Karpas-422 (cell line): ENCODE measurements around the gene RELCH. TPM values are rescaled to one million over a fixed set of nuclear protein-coding genes. Genes with fewer than 3 reads are reported as not detected.

Experiments used
- DNase-seq: peaks from one replicate; pipeline ENCODE4 v3.0.0-alpha.2; 2015
- H2AFZ ChIP-seq: fragments of 200-600 bp; sonication (generic); 2 replicates; pipeline ENCODE4 v1.6.1; 2014; ENCODE audit warnings: antibody characterized with exemption, low read length, mixed read lengths
- H3K27ac ChIP-seq: fragments of 200-600 bp; sonication (generic); 2 replicates; pipeline ENCODE4 v1.5.1; 2014; ENCODE audit warnings: mild to moderate bottlenecking, low read length, moderate library complexity
- H3K27me3 ChIP-seq: fragments of 200-600 bp; sonication (generic); 2 replicates; pipeline ENCODE4 v1.6.1; 2014; ENCODE audit warnings: low read length, mixed read lengths
- H3K36me3 ChIP-seq: fragments of 200-600 bp; sonication (generic); 2 replicates; pipeline ENCODE4 v1.6.1; 2014; ENCODE audit warnings: low read length, mixed read lengths; ENCODE audit not compliant: insufficient read depth
- H3K4me1 ChIP-seq: fragments of 200-600 bp; sonication (generic); 2 replicates; pipeline ENCODE4 v1.6.1; 2014; ENCODE audit warnings: mild to moderate bottlenecking, low read length, mixed read lengths
- H3K4me2 ChIP-seq: fragments of 200-600 bp; sonication (generic); 2 replicates; pipeline ENCODE4 v1.6.1; 2014; ENCODE audit warnings: low read length, low read depth, mild to moderate bottlenecking; ENCODE audit not compliant: poor library complexity, severe bottlenecking
- H3K4me3 ChIP-seq: fragments of 200-600 bp; sonication (generic); 2 replicates; pipeline ENCODE4 v1.5.1; 2014; ENCODE audit warnings: mild to moderate bottlenecking, antibody characterized with exemption, low read length, mixed read lengths
- H3K79me2 ChIP-seq: fragments of 200-600 bp; sonication (generic); 2 replicates; pipeline ENCODE4 v1.6.1; 2014; ENCODE audit warnings: mild to moderate bottlenecking, low read length, mixed read lengths
- H3K9ac ChIP-seq: fragments of 200-600 bp; sonication (generic); 2 replicates; pipeline ENCODE4 v1.6.0; 2014; ENCODE audit warnings: low read length
- H3K9me2 ChIP-seq: fragments of 200-600 bp; sonication (generic), shearing (Covaris generic); replicated peaks from 2 replicates; pipeline ENCODE4 v1.6.0; 2014; ENCODE audit warnings: mild to moderate bottlenecking, low read length, moderate library complexity; ENCODE audit not compliant: insufficient read depth
- H3K9me3 ChIP-seq: fragments of 300-700, 200-600 bp; sonication (generic); 2 replicates; pipeline ENCODE4 v1.6.1; 2014; ENCODE audit warnings: low read length, mixed read lengths
- H4K20me1 ChIP-seq: fragments of 200-600 bp; sonication (generic); 2 replicates; pipeline ENCODE4 v1.6.1; 2014; ENCODE audit warnings: mild to moderate bottlenecking, antibody characterized with exemption, low read length, low read depth; ENCODE audit not compliant: insufficient read depth
- total RNA-seq: library from RNA; depleted of rRNA; stranded (reverse); fragments of >200 nt; shearing (Covaris generic); gene quantifications from 2 replicates; pipeline ENCODE4 v1.2.3, GENCODE V29; 2014; ENCODE audit warnings: low replicate concordance

Gene RELCH
- total RNA-seq, 1 experiment from 2014 or later, result 91.9 TPM

GRCh38 chr18:62210138-62210537, 23.1 kb downstream of the RELCH start:
- H3K79me2 ChIP-seq, result peaks cover 93% of the 10 kb centered on the region

GRCh38 chr18:62211325-62211828, 24.3 kb downstream of the RELCH start:
- Histone ChIP-seq H3K4me3 (no peak overlapping the region), H3K4me2 (no peak overlapping the region), H3K27me3 (no peaks in the 10 kb centered on the region), H3K4me1 (peaks cover 5% of the 10 kb centered on the region), H3K79me2 (peaks cover 93% of the 10 kb centered on the region), H3K9me3 (no peaks in the 10 kb centered on the region), H3K27ac (no peak overlapping the region), H3K9me2 (no peaks in the 10 kb centered on the region), H3K9ac (no peak overlapping the region), H4K20me1 (no peaks in the 10 kb centered on the region), H2AFZ (no peak overlapping the region), H3K36me3 (peaks cover 62% of the 10 kb centered on the region)
- no peak for DNase-seq

More at GRCh38 chr18:62210138-62210537, 23.1 kb downstream of the RELCH start:
- Histone ChIP-seq H2AFZ (no peak overlapping the region), H3K36me3 (peaks cover 53% of the 10 kb centered on the region), H3K4me2 (no peak overlapping the region), H4K20me1 (no peaks in the 10 kb centered on the region), H3K27ac (no peak overlapping the region), H3K9me3 (no peaks in the 10 kb centered on the region), H3K27me3 (no peaks in the 10 kb centered on the region), H3K9ac (no peak overlapping the region), H3K4me3 (no peak overlapping the region), H3K9me2 (no peaks in the 10 kb centered on the region), H3K4me1 (peaks cover 5% of the 10 kb centered on the region)
- DNase-seq, result no peak

- no peaks in the 10 kb centered on the region for H4K20me1 ChIP-seq
- no peak overlapping the region for H3K4me3 ChIP-seq
- peaks cover 92% of the 10 kb centered on the region for H3K79me2 ChIP-seq
- H3K36me3 ChIP-seq, result peaks cover 72% of the 10 kb centered on the region
- no peaks in the 10 kb centered on the region for H3K4me1 ChIP-seq
- H3K4me2 ChIP-seq, result no peak overlapping the region
- no peak overlapping the region for H2AFZ ChIP-seq
- H3K9ac ChIP-seq, result no peak overlapping the region
- no peak for DNase-seq
- H3K9me2 ChIP-seq, result no peaks in the 10 kb centered on the region
- H3K27ac ChIP-seq, result no peak overlapping the region
- H3K9me3 ChIP-seq, result no peaks in the 10 kb centered on the region; the same call in 1 of the 2 replicates
- no peaks in the 10 kb centered on the region for H3K27me3 ChIP-seq
These were observed 27.7 kb downstream of the RELCH start for GRCh38 chr18:62214790-62215189.

GRCh38 chr18:62224229-62224628, 37.2 kb downstream of the RELCH start:
- Histone ChIP-seq H4K20me1 (no peaks in the 10 kb centered on the region), H3K4me3 (no peak overlapping the region), H3K4me1 (no peaks in the 10 kb centered on the region), H3K9me2 (no peaks in the 10 kb centered on the region), H3K9ac (no peak overlapping the region), H3K9me3 (no peaks in the 10 kb centered on the region; the same call in 1 of the 2 replicates), H3K36me3 (peaks cover 81% of the 10 kb centered on the region), H3K27ac (no peak overlapping the region), H3K27me3 (no peaks in the 10 kb centered on the region), H2AFZ (no peak overlapping the region), H3K4me2 (no peak overlapping the region), H3K79me2 (peaks cover 62% of the 10 kb centered on the region)
- DNase-seq, result no peak

GRCh38 chr18:62226047-62226446, 39.0 kb downstream of the RELCH start:
- Histone ChIP-seq H3K4me3 (no peak overlapping the region), H3K9ac (no peak overlapping the region), H4K20me1 (no peaks in the 10 kb centered on the region), H3K79me2 (peaks cover 55% of the 10 kb centered on the region), H3K4me2 (no peak overlapping the region), H3K9me2 (no peaks in the 10 kb centered on the region), H3K27ac (no peak overlapping the region), H2AFZ (no peak overlapping the region), H3K27me3 (no peaks in the 10 kb centered on the region), H3K36me3 (peaks cover 84% of the 10 kb centered on the region), H3K9me3 (no peaks in the 10 kb centered on the region), H3K4me1 (no peaks in the 10 kb centered on the region)
- no peak for DNase-seq

GRCh38 chr18:62236252-62236651, 49.2 kb downstream of the RELCH start:
- H3K9me3 ChIP-seq, result no peaks in the 10 kb centered on the region
- H3K9me2 ChIP-seq, result no peaks in the 10 kb centered on the region
- peaks cover 64% of the 10 kb centered on the region for H3K79me2 ChIP-seq
- H3K36me3 ChIP-seq, result peaks cover 55% of the 10 kb centered on the region
- no peak overlapping the region for H3K4me3 ChIP-seq
- H4K20me1 ChIP-seq, result no peaks in the 10 kb centered on the region
- no peaks in the 10 kb centered on the region for H3K27me3 ChIP-seq
- no peak for DNase-seq
- H2AFZ ChIP-seq, result no peak overlapping the region
- H3K9ac ChIP-seq, result no peak overlapping the region
- no peak overlapping the region for H3K27ac ChIP-seq
- no peak overlapping the region for H3K4me2 ChIP-seq
- H3K4me1 ChIP-seq, result peaks cover 3% of the 10 kb centered on the region; the same call in 1 of the 2 replicates

GRCh38 chr18:62239475-62239874, 52.4 kb downstream of the RELCH start:
- H4K20me1 ChIP-seq, result no peaks in the 10 kb centered on the region
- no peaks in the 10 kb centered on the region for H3K9me2 ChIP-seq
- H3K27ac ChIP-seq, result no peak overlapping the region
- H3K27me3 ChIP-seq, result no peaks in the 10 kb centered on the region
- H3K9ac ChIP-seq, result no peak overlapping the region
- DNase-seq, result no peak
- no peak overlapping the region for H3K4me2 ChIP-seq
- H2AFZ ChIP-seq, result no peak overlapping the region
- H3K4me3 ChIP-seq, result no peak overlapping the region
- peaks cover 3% of the 10 kb centered on the region; the same call in 1 of the 2 replicates for H3K4me1 ChIP-seq
- no peaks in the 10 kb centered on the region for H3K9me3 ChIP-seq
- H3K36me3 ChIP-seq, result peaks cover 40% of the 10 kb centered on the region
- H3K79me2 ChIP-seq, result peaks cover 52% of the 10 kb centered on the region

- H3K27ac ChIP-seq, result no peak overlapping the region
- H3K9ac ChIP-seq, result no peak overlapping the region
- H3K4me2 ChIP-seq, result no peak overlapping the region
- peaks cover 19% of the 10 kb centered on the region; the same call in 1 of the 2 replicates for H3K36me3 ChIP-seq
- DNase-seq, result no peak
- peaks cover 25% of the 10 kb centered on the region for H3K79me2 ChIP-seq
- no peak overlapping the region for H3K4me3 ChIP-seq
- no peaks in the 10 kb centered on the region for H3K9me2 ChIP-seq
- H4K20me1 ChIP-seq, result no peaks in the 10 kb centered on the region
- H3K9me3 ChIP-seq, result no peaks in the 10 kb centered on the region
- no peak overlapping the region for H2AFZ ChIP-seq
- H3K4me1 ChIP-seq, result peaks cover 3% of the 10 kb centered on the region; the same call in 1 of the 2 replicates
- H3K27me3 ChIP-seq, result no peaks in the 10 kb centered on the region
These were observed 55.9 kb downstream of the RELCH start for GRCh38 chr18:62242955-62243354.
